SK-N-DZ (cell line): ENCODE measurements around the gene CMTM1.
"Not testable (repeated sequence)": the region's sequence is repeated elsewhere in the genome, so short reads cannot be mapped to it uniquely, and the experiment has no call there.

Source experiments
- DNase-seq: peaks from one replicate; pipeline ENCODE4 v3.0.0-alpha.2; 2015; ENCODE audit warnings: low spot score
- small RNA-seq, 2 experiments: library from RNA; depleted of rRNA; stranded (forward); fragments of <200 nt; gene quantifications; one replicate each; pipeline ENCODE3, GENCODE V24; 2014

CMTM1 gene

GRCh38 chr16:66612422-66612821, 46.2 kb downstream of the CMTM1 start:
- no peak for DNase-seq

GRCh38 chr16:66614161-66614802, 48.0 kb downstream of the CMTM1 start:
- DNase-seq: no peak

GRCh38 chr16:66616169-66616568, 49.9 kb downstream of the CMTM1 start:
- no peak for DNase-seq

- DNase-seq: no peak
Observed at GRCh38 chr16:66616592-66616991, 50.4 kb downstream of the CMTM1 start.

GRCh38 chr16:66617010-66617434, 50.8 kb downstream of the CMTM1 start:
- no peak for DNase-seq

- peak; percentile 27 for DNase-seq
Observed at GRCh38 chr16:66617728-66618127, 51.5 kb downstream of the CMTM1 start.

GRCh38 chr16:66618588-66619375, 52.5 kb downstream of the CMTM1 start:
- DNase-seq: no peak

GRCh38 chr16:66619534-66620428, 53.5 kb downstream of the CMTM1 start:
- DNase-seq: no peak

- no peak for DNase-seq
Observed at GRCh38 chr16:66620429-66620795, 54.2 kb downstream of the CMTM1 start.

GRCh38 chr16:66621973-66622372, 55.7 kb downstream of the CMTM1 start:
- DNase-seq: no peak

GRCh38 chr16:66622863-66623262, 56.6 kb downstream of the CMTM1 start:
- no peak for DNase-seq

GRCh38 chr16:66623755-66624154, 57.5 kb downstream of the CMTM1 start:
- no peak for DNase-seq

- DNase-seq: not testable (repeated sequence)
Observed at GRCh38 chr16:66627611-66628378, 61.6 kb downstream of the CMTM1 start.

Small RNA genes within 50 kb of the gene (small RNA-seq; reads per million reads assigned to genes)
- gene CKLF-CMTM1: 0 to 0.04 reads per million in 2 experiments
